K562 (cell line): ENCODE measurements around the gene FBXO33.

Source experiments
- ARID2 ChIP-seq: fragments of 450-650 bp; IDR thresholded peaks from 2 replicates; pipeline ENCODE4 v1.6.1; 2017; ENCODE audit warnings: antibody characterized with exemption, mild to moderate bottlenecking
- CTCF ChIP-seq, 3 experiments: IDR thresholded peaks in 2 of 3; conservative IDR thresholded peaks in 1 of 3; 2 replicates each; pipeline ENCODE4 v1.5.1; 2011 to 2012; ENCODE audit warnings: low read length in 3 of 3, mild to moderate bottlenecking in 3 of 3, control low read depth in 2 of 3, improper control_type of control experiment in 1 of 3, inconsistent platforms in 1 of 3, low read depth in 1 of 3, mixed read lengths in 1 of 3, moderate library complexity in 1 of 3; ENCODE audit not compliant: insufficient read depth in 2 of 3
- DDX20 ChIP-seq: fragments of 450-650 bp; IDR thresholded peaks from 2 replicates; pipeline ENCODE4 v1.6.1; 2016; ENCODE audit warnings: missing genetic modification characterization, low read depth, mild to moderate bottlenecking, missing compliant biosample characterization, moderate library complexity
- ETS2 ChIP-seq: IDR thresholded peaks from 2 replicates; pipeline ENCODE4 v1.6.1; 2016; ENCODE audit warnings: borderline replicate concordance, missing genetic modification characterization, mild to moderate bottlenecking, moderate library complexity, missing compliant biosample characterization; ENCODE audit not compliant: poor library complexity, severe bottlenecking
- FOXM1 ChIP-seq, 2 experiments: fragments of 450-650 bp in 1 of 2; sonication (generic) in 1 of 2; formaldehyde crosslinking in 1 of 2; IDR thresholded peaks; 2 replicates each; pipeline versions ENCODE4 v1.6.1 to v1.9.0; 2017 to 2022; ENCODE audit warnings: low read depth in 2 of 2, mild to moderate bottlenecking in 2 of 2, missing genetic modification reagents in 1 of 2, moderate library complexity in 1 of 2
- SIN3A ChIP-seq, 2 experiments: fragments of 150-350 bp in 1 of 2; IDR thresholded peaks; 2 replicates each; pipeline ENCODE4 v1.6.1; 2011 to 2016; ENCODE audit warnings: borderline replicate concordance in 2 of 2, low read depth in 2 of 2, low read length in 2 of 2, mild to moderate bottlenecking in 2 of 2, moderate library complexity in 2 of 2; ENCODE audit not compliant: control insufficient read depth in 1 of 2
- ZNF551 ChIP-seq: fragments of 250-450 bp; sonication (Bioruptor Pico); IDR thresholded peaks from 2 replicates; pipeline ENCODE4 v1.5.0; 2021; ENCODE audit warnings: mild to moderate bottlenecking, moderate library complexity
- TF ChIP-seq, protein P1 (sequence below): conservative IDR thresholded peaks from 2 replicates; pipeline ENCODE4 v1.6.1; 2011; ENCODE audit warnings: low read depth, mild to moderate bottlenecking, low read length; ENCODE audit not compliant: control insufficient read depth

DNA sequence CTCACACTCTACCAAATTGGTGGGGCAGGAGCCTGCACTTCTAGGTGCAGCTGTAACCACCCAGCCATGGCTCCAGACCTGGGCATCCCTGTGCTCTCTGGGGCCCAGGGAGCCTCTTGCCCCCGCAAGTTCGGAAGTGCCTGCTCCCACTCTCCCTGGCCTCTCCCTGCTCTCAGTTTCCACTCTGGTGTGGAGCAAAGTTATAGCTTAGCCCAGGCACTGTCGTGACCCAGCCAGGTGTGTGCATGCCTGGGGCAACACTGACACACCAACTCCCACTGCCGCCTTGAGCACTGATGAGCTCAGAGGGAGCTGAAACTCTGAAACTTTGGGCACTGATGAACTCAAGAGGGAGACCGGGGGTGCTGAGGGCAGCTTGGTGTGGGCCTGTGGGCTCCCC lies 8.7 kb upstream of the FBXO33 start:
- TF ChIP-seq ARID2, result no peak
- TF ChIP-seq, protein P1, sequence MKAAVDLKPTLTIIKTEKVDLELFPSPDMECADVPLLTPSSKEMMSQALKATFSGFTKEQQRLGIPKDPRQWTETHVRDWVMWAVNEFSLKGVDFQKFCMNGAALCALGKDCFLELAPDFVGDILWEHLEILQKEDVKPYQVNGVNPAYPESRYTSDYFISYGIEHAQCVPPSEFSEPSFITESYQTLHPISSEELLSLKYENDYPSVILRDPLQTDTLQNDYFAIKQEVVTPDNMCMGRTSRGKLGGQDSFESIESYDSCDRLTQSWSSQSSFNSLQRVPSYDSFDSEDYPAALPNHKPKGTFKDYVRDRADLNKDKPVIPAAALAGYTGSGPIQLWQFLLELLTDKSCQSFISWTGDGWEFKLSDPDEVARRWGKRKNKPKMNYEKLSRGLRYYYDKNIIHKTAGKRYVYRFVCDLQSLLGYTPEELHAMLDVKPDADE, result no peak
- TF ChIP-seq ZNF551, result no peak
- no peak for TF ChIP-seq ETS2 (tag)
- no peak for TF ChIP-seq FOXM1 (IDR thresholded peaks at IDR 0.05; ENCODE audit: low read depth)
- no peak for TF ChIP-seq FOXM1 (CRISPR knock-in tag; IDR thresholded peaks at IDR 0.05; ENCODE audit: low read depth)
- TF ChIP-seq CTCF (IDR thresholded peaks at IDR 0.05 in 2 of 3, conservative IDR thresholded peaks at IDR 0.05 in 1 of 3; ENCODE audit: insufficient read depth in 2 of 3, low read depth in 1 of 3, low read length in 3 of 3), result no peak
- TF ChIP-seq SIN3A (IDR thresholded peaks at IDR 0.05; ENCODE audit: borderline replicate concordance in 2 of 2, control insufficient read depth in 1 of 2, low read depth in 2 of 2, low read length in 2 of 2), result no peak
- no peak for TF ChIP-seq DDX20
